CD14-positive monocyte (primary cell): ENCODE data around the gene TSPAN16. TPM values are rescaled to one million over a fixed set of nuclear protein-coding genes. Genes with fewer than 3 reads are reported as not detected.

Experiments used
- DNase-seq, 3 donors: peaks; one replicate each; pipeline ENCODE4 v3.0.0-alpha.2; 2011 to 2022
- H2AFZ ChIP-seq: 2 replicates; pipeline ENCODE4 v1.6.0; 2012; ENCODE audit warnings: mild to moderate bottlenecking, low read depth, low read length, inconsistent platforms; ENCODE audit not compliant: insufficient read depth, poor library complexity, severe bottlenecking
- H3K27ac ChIP-seq, 2 donors: 1 replicate in 1 of 2; 2 replicates in 1 of 2; pipeline ENCODE4 v1.5.1; 2012 to 2013; ENCODE audit warnings: low read length in 2 of 2, control low read depth in 1 of 2, inconsistent platforms in 1 of 2, low read depth in 1 of 2, mild to moderate bottlenecking in 1 of 2
- H3K27me3 ChIP-seq, 2 donors: one replicate each; pipeline versions ENCODE4 v1.6.0 to v1.6.1; 2011 to 2013; ENCODE audit warnings: low read length in 2 of 2; ENCODE audit not compliant: control insufficient read depth in 2 of 2, insufficient read depth in 2 of 2
- H3K36me3 ChIP-seq, 2 donors: replicated peaks in 1 of 2; 1 replicate in 1 of 2; 2 replicates in 1 of 2; pipeline versions ENCODE4 v1.5.1 to v1.6.1; 2012 to 2013; ENCODE audit warnings: low read length in 2 of 2, control low read depth in 1 of 2, inconsistent platforms in 1 of 2, mild to moderate bottlenecking in 1 of 2; ENCODE audit not compliant: insufficient read depth in 2 of 2, control insufficient read depth in 1 of 2
- H3K4me1 ChIP-seq, 2 donors: 1 replicate in 1 of 2; 2 replicates in 1 of 2; pipeline versions ENCODE4 v1.5.1 to v1.6.1; 2012 to 2013; ENCODE audit warnings: low read length in 2 of 2, control low read depth in 1 of 2, inconsistent platforms in 1 of 2, mild to moderate bottlenecking in 1 of 2, moderate library complexity in 1 of 2; ENCODE audit not compliant: insufficient read depth in 2 of 2, control insufficient read depth in 1 of 2
- H3K4me2 ChIP-seq: replicated peaks from 2 replicates; pipeline ENCODE3; 2012; ENCODE audit warnings: low read length, moderate library complexity, mild to moderate bottlenecking; ENCODE audit not compliant: poor library complexity, severe bottlenecking; ENCODE audit errors: extremely low read depth
- H3K4me3 ChIP-seq, 3 experiments: fragments of 200-600 bp in 1 of 3; sonication (generic) in 1 of 3; replicated peaks in 1 of 3; 1 replicate in 2 of 3; 2 replicates in 1 of 3; pipeline ENCODE4 v1.5.1; 2011 to 2013; ENCODE audit warnings: low read length in 3 of 3, mild to moderate bottlenecking in 3 of 3, control low read depth in 2 of 3, low read depth in 2 of 3, inconsistent platforms in 1 of 3, moderate library complexity in 1 of 3
- H3K79me2 ChIP-seq: 2 replicates; pipeline ENCODE4 v1.6.0; 2012; ENCODE audit warnings: mild to moderate bottlenecking, control low read depth, inconsistent platforms, low read length, moderate library complexity; ENCODE audit not compliant: insufficient read depth
- H3K9ac ChIP-seq: 2 replicates; pipeline ENCODE4 v1.6.0; 2017; ENCODE audit warnings: low read length, mild to moderate bottlenecking; ENCODE audit not compliant: insufficient read depth, poor library complexity, severe bottlenecking
- H3K9me3 ChIP-seq, 2 donors: replicated peaks in 1 of 2; 1 replicate in 1 of 2; 2 replicates in 1 of 2; pipeline versions ENCODE4 v1.5.1 to v1.6.1; 2012 to 2013; ENCODE audit warnings: low read length in 2 of 2, control low read depth in 1 of 2; ENCODE audit not compliant: control insufficient read depth in 1 of 2, insufficient read depth in 1 of 2
- H4K20me1 ChIP-seq: 2 replicates; pipeline ENCODE4 v1.6.0; 2012; ENCODE audit warnings: mild to moderate bottlenecking, low read length, control low read depth, moderate library complexity; ENCODE audit not compliant: insufficient read depth
- H3K27ac Mint-ChIP-seq, 7 donors: one replicate each; pipeline ENCODE4 v1.8.0; 2020; ENCODE audit warnings: mild to moderate bottlenecking in 7 of 7, mixed read lengths in 7 of 7, moderate library complexity in 6 of 7, inconsistent platforms in 2 of 7
- H3K27me3 Mint-ChIP-seq, 3 donors: one replicate each; pipeline ENCODE4 v1.8.0; 2021 to 2022; ENCODE audit warnings: low read depth in 3 of 3, mild to moderate bottlenecking in 3 of 3, mixed read lengths in 3 of 3, moderate library complexity in 3 of 3, inconsistent platforms in 1 of 3
- H3K36me3 Mint-ChIP-seq, 2 donors: one replicate each; pipeline ENCODE4 v1.8.0; 2020; ENCODE audit warnings: mixed read lengths in 2 of 2, inconsistent platforms in 1 of 2, mild to moderate bottlenecking in 1 of 2
- H3K4me1 Mint-ChIP-seq: one replicate; pipeline ENCODE4 v1.8.0; 2020; ENCODE audit warnings: mild to moderate bottlenecking, mixed read lengths
- H3K4me3 Mint-ChIP-seq, 2 donors: one replicate each; pipeline ENCODE4 v1.8.0; 2020; ENCODE audit warnings: mild to moderate bottlenecking in 2 of 2, mixed read lengths in 2 of 2, moderate library complexity in 1 of 2
- H3K9me3 Mint-ChIP-seq, 7 donors: one replicate each; pipeline ENCODE4 v1.8.0; 2020 to 2022; ENCODE audit warnings: mixed read lengths in 7 of 7, mild to moderate bottlenecking in 6 of 7, moderate library complexity in 6 of 7, inconsistent platforms in 2 of 7
- CTCF ChIP-seq: fragments of 200-600 bp; IDR thresholded peaks from one replicate; pipeline ENCODE4 v1.8.0; 2022; ENCODE audit warnings: antibody characterized with exemption, mild to moderate bottlenecking
- WGBS: methylation state at CpG from one replicate; pipeline ENCODE4 v1.1.5; 2013; ENCODE audit warnings: missing lambda C conversion rate; ENCODE audit not compliant: insufficient coverage; 5-methylcytosine and 5-hydroxymethylcytosine counted together
- intact Hi-C, 2 donors: fragments of 100-400 bp; cut with micrococcal nuclease; formaldehyde crosslinking; loops; one replicate each; pipeline versions ENCODE4 v1.15.0 to v1.15.1; 2023
- polyA plus RNA-seq, 3 donors: library from polyadenylated mRNA; depleted of rRNA in 1 of 3; unstranded in 2 of 3; stranded (reverse) in 1 of 3; fragments of 300-500 nt in 2 of 3; fragments of >200 nt in 1 of 3; fragmentation: Illumina TruSeq in 2 of 3; gene quantifications; 1 replicate in 2 of 3; 2 replicates in 1 of 3; pipeline ENCODE4 v1.2.3, GENCODE V29; 2012 to 2021

The TSPAN16 gene
- polyA plus RNA-seq, 3 donors = 0.08 to 0.31 TPM; not detected in 1

DNA sequence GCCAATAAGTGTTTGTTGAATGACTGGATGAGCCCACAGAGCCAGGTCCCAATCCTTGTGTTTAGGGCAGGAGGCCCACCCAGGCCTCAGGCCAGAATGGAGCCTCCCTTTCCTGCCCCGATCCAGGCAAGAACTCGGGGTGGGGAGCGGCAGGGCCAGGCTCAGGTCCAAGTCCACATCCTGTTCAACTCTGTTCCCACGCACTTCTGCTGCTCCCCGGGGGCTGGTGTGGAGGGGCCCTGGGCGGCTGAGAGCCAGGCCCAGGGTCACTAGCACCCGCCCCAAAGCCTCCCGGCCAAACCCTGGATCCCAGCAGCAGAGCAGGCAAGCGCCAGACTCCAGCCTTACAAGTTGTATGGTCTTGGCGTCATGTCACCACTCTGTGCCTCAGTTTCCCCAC, 48.6 kb upstream of the TSPAN16 start:
- Histone ChIP-seq H3K4me3 (no peak overlapping the region), H3K4me1 (peaks cover 4 to 8% of the 10 kb centered on the region in 2 donors), H2AFZ (no peak overlapping the region), H3K27me3 (peaks cover 0 to 4% of the 10 kb centered on the region in 2 donors), H3K79me2 (no peaks in the 10 kb centered on the region), H3K27ac (no peak overlapping the region), H4K20me1 (no peaks in the 10 kb centered on the region), H3K9ac (no peak overlapping the region), H3K4me2 (no peak overlapping the region), H3K36me3 (no peaks in the 10 kb centered on the region), H3K9me3 (no peaks in the 10 kb centered on the region)
- Mint-ChIP-seq H3K9me3 (peaks cover 0 to 2% (median 0%) of the 10 kb centered on the region in 7 donors), H3K27me3 (peaks cover 12 to 23% (median 12%) of the 10 kb centered on the region in 3 donors), H3K36me3 (no peaks in the 10 kb centered on the region), H3K27ac (no peak overlapping the region), H3K4me1 (peaks cover 5% of the 10 kb centered on the region), H3K4me3 (no peak overlapping the region)
- intact Hi-C loops = no loop called here
- whole genome bisulfite sequencing = 91% methylated on average over 7 of the region's 10 CpGs
- no peak for DNase-seq
- no peak for TF ChIP-seq CTCF

GRCh38 chr19:11247934-11248333, 48.0 kb upstream of the TSPAN16 start:
- H3K9ac ChIP-seq = no peak overlapping the region
- Mint-ChIP-seq H3K4me3 (no peak overlapping the region), H3K9me3 (peaks cover 0 to 2% (median 0%) of the 10 kb centered on the region in 7 donors), H3K27me3 (peaks cover 10 to 22% (median 14%) of the 10 kb centered on the region in 3 donors), H3K36me3 (no peaks in the 10 kb centered on the region), H3K4me1 (peaks cover 5% of the 10 kb centered on the region), H3K27ac (no peak overlapping the region)
- no peak for TF ChIP-seq CTCF
- peaks cover 0 to 4% of the 10 kb centered on the region in 2 donors for H3K27me3 ChIP-seq
- no peaks in the 10 kb centered on the region for H4K20me1 ChIP-seq
- H3K27ac ChIP-seq = no peak overlapping the region
- H3K79me2 ChIP-seq = no peaks in the 10 kb centered on the region
- no peaks in the 10 kb centered on the region for H3K36me3 ChIP-seq
- H3K4me3 ChIP-seq = no peak overlapping the region
- no peak overlapping the region for H3K4me2 ChIP-seq
- peaks cover 4 to 8% of the 10 kb centered on the region in 2 donors for H3K4me1 ChIP-seq
- 100% methylated on average over 1 of the region's 14 CpGs for WGBS
- H3K9me3 ChIP-seq = no peaks in the 10 kb centered on the region
- no peak overlapping the region for H2AFZ ChIP-seq
- no peak for DNase-seq
- intact Hi-C loops = no loop called here
